OCI-LY7 (cell line): Measurements from ENCODE around the gene IDI1. TPM values are rescaled to one million over a fixed set of nuclear protein-coding genes. Genes with fewer than 3 reads are reported as not detected.
"Not testable (repeated sequence)": the region's sequence is repeated elsewhere in the genome, so short reads cannot be mapped to it uniquely, and the experiment has no call there.

ENCODE experiments used
- BruUV-seq: library from RNA; stranded (reverse); fragments of 400-500 nt; replicated peaks from 2 replicates; lab custom pipeline; 2021; lab: Mats Ljungman, UMichigan
- CTCF ChIA-PET: fragments of 300-600 bp; sonication (Branson Sonifier 250); formaldehyde crosslinking; loops from one replicate; lab custom pipeline; 2022; ENCODE audit warnings: antibody characterized with exemption; ENCODE audit not compliant: unreplicated experiment; lab: Charles Lee
- POLR2A ChIA-PET: fragments of 300-600 bp; sonication (Branson Sonifier 250); formaldehyde crosslinking; loops from one replicate; lab custom pipeline; 2022; ENCODE audit warnings: antibody characterized with exemption; lab: Charles Lee
- DNase-seq: peaks from one replicate; pipeline ENCODE4 v3.0.0-alpha.2; 2015; ENCODE audit warnings: low spot score
- H2AFZ ChIP-seq: fragments of 200-600 bp; sonication (generic), shearing (Covaris generic); 2 replicates; pipeline ENCODE4 v1.6.1; 2014; ENCODE audit warnings: mild to moderate bottlenecking, antibody characterized with exemption, low read length, moderate library complexity
- H3K27ac ChIP-seq: fragments of 200-600 bp; sonication (generic); 2 replicates; pipeline ENCODE4 v1.5.1; 2014; ENCODE audit warnings: mixed run types, low read depth, mild to moderate bottlenecking, moderate library complexity, low read length, inconsistent platforms; ENCODE audit not compliant: poor library complexity, severe bottlenecking
- H3K36me3 ChIP-seq: fragments of 200-600 bp; sonication (generic); 2 replicates; pipeline ENCODE4 v1.6.1; 2014; ENCODE audit warnings: mild to moderate bottlenecking, antibody characterized with exemption, low read length, moderate library complexity, mixed read lengths; ENCODE audit not compliant: insufficient read depth
- H3K4me1 ChIP-seq: fragments of 200-600 bp; sonication (generic); 2 replicates; pipeline ENCODE4 v1.5.1; 2014; ENCODE audit warnings: mild to moderate bottlenecking, low read length; ENCODE audit not compliant: insufficient read depth, poor library complexity, severe bottlenecking
- H3K4me2 ChIP-seq: fragments of 200-600 bp; sonication (generic); 2 replicates; pipeline ENCODE4 v1.6.1; 2014; ENCODE audit warnings: mild to moderate bottlenecking, low read length
- H3K4me3 ChIP-seq: fragments of 200-600 bp; sonication (generic); 2 replicates; pipeline ENCODE4 v1.5.1; 2014; ENCODE audit warnings: mild to moderate bottlenecking, low read depth, low read length; ENCODE audit not compliant: poor library complexity, severe bottlenecking
- H3K79me2 ChIP-seq: fragments of 200-600 bp; sonication (generic); 2 replicates; pipeline ENCODE4 v1.6.1; 2016; ENCODE audit warnings: low read depth, mild to moderate bottlenecking, low read length, moderate library complexity, mixed read lengths; ENCODE audit not compliant: insufficient read depth
- H3K9me2 ChIP-seq: fragments of 200-600 bp; sonication (generic); 2 replicates; pipeline ENCODE4 v1.6.1; 2016; ENCODE audit warnings: mild to moderate bottlenecking, low read length, mixed read lengths; ENCODE audit not compliant: insufficient read depth
- H3K9me3 ChIP-seq: fragments of 200-600 bp; sonication (generic); 2 replicates; pipeline ENCODE4 v1.6.1; 2014; ENCODE audit warnings: mild to moderate bottlenecking, mixed run types, low read length, mixed read lengths
- H4K20me1 ChIP-seq: fragments of 200-600 bp; sonication (generic); 2 replicates; pipeline ENCODE4 v1.6.1; 2014; ENCODE audit warnings: mild to moderate bottlenecking, antibody characterized with exemption, low read length, moderate library complexity, mixed read lengths; ENCODE audit not compliant: insufficient read depth
- CTCF ChIP-seq: fragments of 200-600 bp; sonication (generic); conservative IDR thresholded peaks from 2 replicates; pipeline ENCODE4 v1.5.1; 2014; ENCODE audit warnings: mild to moderate bottlenecking, antibody characterized with exemption, low read length, moderate library complexity, mixed read lengths
- EZH2phosphoT487 ChIP-seq: fragments of 200-600 bp; sonication (generic); IDR thresholded peaks from 2 replicates; pipeline ENCODE4 v1.6.1; 2018; ENCODE audit warnings: low read depth, borderline replicate concordance, mild to moderate bottlenecking, mixed run types, antibody characterized with exemption, low read length, moderate library complexity, mixed read lengths
- intact Hi-C: fragments of 100-400 bp; cut with micrococcal nuclease; formaldehyde crosslinking; loops from one replicate; pipeline ENCODE4 v1.10.0; 2022; ENCODE audit not compliant: unreplicated experiment
- total RNA-seq, 2 experiments: library from RNA; depleted of rRNA in 1 of 2; stranded (reverse); fragments of >200 nt in 1 of 2; shearing (Covaris generic) in 1 of 2; gene quantifications; 2 replicates each; pipeline ENCODE4 v1.2.3, GENCODE V29; 2014 to 2022

Gene IDI1
- total RNA-seq, 2 experiments from 2014 or later = 106 to 112 TPM

DNA sequence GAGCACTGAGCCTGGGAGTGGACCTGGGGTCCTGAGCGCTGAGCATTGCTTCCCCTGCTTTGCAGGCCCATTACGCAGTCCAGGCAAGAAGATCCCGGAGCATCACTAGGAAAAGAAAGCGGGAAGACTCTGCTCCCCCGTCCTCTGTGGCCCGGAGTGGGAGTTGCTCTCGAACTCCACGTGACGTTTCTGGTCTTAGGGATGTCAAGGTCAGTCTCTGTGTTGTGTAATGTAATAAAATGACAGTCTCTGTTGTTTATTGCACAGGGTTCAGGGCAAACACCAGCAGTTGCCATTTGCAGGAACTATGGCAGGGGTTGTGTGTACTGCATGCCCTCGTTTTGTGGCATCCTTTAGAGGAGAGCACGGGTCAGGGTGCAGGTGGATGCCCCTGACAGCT, 33.2 kb downstream of the IDI1 start:
- TF ChIP-seq CTCF = no peak
- no peak for TF ChIP-seq EZH2phosphoT487
- no peak overlapping the region for H3K4me2 ChIP-seq
- CTCF ChIA-PET = no interaction called here
- no peaks in the 10 kb centered on the region for H4K20me1 ChIP-seq
- POLR2A ChIA-PET = no interaction called here
- DNase-seq = no peak
- H3K79me2 ChIP-seq = no peaks in the 10 kb centered on the region
- no peak overlapping the region for H2AFZ ChIP-seq
- no TSS peak for BruUV-seq
- H3K9me2 ChIP-seq = no peaks in the 10 kb centered on the region
- intact Hi-C loops = no loop called here
- no peaks in the 10 kb centered on the region for H3K9me3 ChIP-seq
- no peaks in the 10 kb centered on the region for H3K4me1 ChIP-seq
- no peak overlapping the region for H3K4me3 ChIP-seq
- peaks cover 94% of the 10 kb centered on the region for H3K36me3 ChIP-seq
- H3K27ac ChIP-seq = no peak overlapping the region

DNA sequence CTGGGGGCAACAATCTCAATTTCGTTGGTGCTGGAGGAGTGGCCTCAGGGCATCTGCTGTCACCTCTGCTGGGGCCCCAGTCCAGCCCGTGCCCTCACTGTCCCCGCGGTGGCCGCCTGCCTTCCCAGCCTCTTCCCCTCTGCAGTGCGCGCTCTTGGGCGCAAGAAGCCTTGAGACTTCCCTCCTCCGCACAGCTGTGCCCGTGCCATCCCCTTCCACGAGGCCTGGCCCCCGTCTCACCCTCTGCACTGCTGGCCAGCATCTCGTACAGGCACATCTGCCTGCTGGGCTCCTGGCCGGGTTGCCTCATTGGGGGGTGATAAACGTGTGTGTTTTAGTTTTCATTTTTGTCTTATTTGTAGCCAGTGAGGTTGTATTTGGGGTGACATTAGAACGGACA, 37.2 kb downstream of the IDI1 start:
- Histone ChIP-seq H3K4me1 (no peaks in the 10 kb centered on the region), H3K4me3 (no peak overlapping the region), H3K27ac (no peak overlapping the region), H3K9me2 (no peaks in the 10 kb centered on the region), H3K4me2 (no peak overlapping the region), H3K36me3 (peaks cover 98% of the 10 kb centered on the region), H3K79me2 (no peaks in the 10 kb centered on the region), H3K9me3 (no peaks in the 10 kb centered on the region), H2AFZ (no peak overlapping the region), H4K20me1 (no peaks in the 10 kb centered on the region)
- POLR2A ChIA-PET = interaction anchor here (0.7 kb wide), 1 partner anchor 10 kb away, joined by 3 read pairs; no protein-coding TSS in a partner anchor
- CTCF ChIA-PET = no interaction called here
- no peak for DNase-seq
- intact Hi-C loops = no loop called here
- no TSS peak for BruUV-seq
- TF ChIP-seq CTCF (no peak), EZH2phosphoT487 (no peak)

- POLR2A ChIA-PET = no interaction called here
- no peaks in the 10 kb centered on the region for H3K9me2 ChIP-seq
- no peak overlapping the region for H2AFZ ChIP-seq
- H3K4me2 ChIP-seq = no peak overlapping the region
- H4K20me1 ChIP-seq = no peaks in the 10 kb centered on the region
- CTCF ChIA-PET = no interaction called here
- H3K27ac ChIP-seq = no peak overlapping the region
- H3K9me3 ChIP-seq = no peaks in the 10 kb centered on the region
- DNase-seq = no peak
- no peak overlapping the region for H3K4me3 ChIP-seq
- no peaks in the 10 kb centered on the region for H3K4me1 ChIP-seq
- H3K79me2 ChIP-seq = no peaks in the 10 kb centered on the region
- BruUV-seq = no TSS peak
- H3K36me3 ChIP-seq = peaks cover 98% of the 10 kb centered on the region
- TF ChIP-seq CTCF = no peak
- TF ChIP-seq EZH2phosphoT487 = no peak
- intact Hi-C loops = no loop called here
Measured at GRCh38 chr10:1010703-1011102, 38.2 kb downstream of the IDI1 start.

DNA sequence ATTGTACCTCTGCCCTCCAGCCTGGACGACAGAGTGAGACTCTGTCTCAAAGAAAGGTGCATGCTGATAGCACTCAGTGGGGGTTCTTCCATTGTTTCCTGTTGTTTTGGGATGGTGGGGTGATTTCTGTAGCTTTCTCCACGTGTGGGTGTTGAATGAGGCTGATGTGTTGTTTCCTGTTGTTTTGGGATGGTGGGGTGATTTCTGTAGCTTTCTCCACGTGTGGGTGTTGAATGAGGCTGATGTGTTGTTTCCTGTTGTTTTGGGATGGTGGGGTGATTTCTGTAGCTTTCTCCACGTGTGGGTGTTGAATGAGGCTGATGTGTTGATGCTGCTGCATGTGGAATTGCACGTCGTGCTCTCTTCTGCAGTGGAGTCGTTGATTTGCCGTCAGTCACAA, 39.0 kb downstream of the IDI1 start:
- H3K27ac ChIP-seq, BruUV-seq, intact Hi-C loops, H4K20me1 ChIP-seq, H3K9me3 ChIP-seq, H3K9me2 ChIP-seq, DNase-seq, H3K4me3 ChIP-seq, H3K4me1 ChIP-seq, H3K4me2 ChIP-seq, CTCF ChIA-PET, H3K79me2 ChIP-seq, POLR2A ChIA-PET, H2AFZ ChIP-seq: not testable (repeated sequence)
- H3K36me3 ChIP-seq = peaks cover 98% of the 10 kb centered on the region
